H1 (cell line): ENCODE data around the gene FHIT. TPM values are rescaled to one million over a fixed set of nuclear protein-coding genes. Genes with fewer than 3 reads are reported as not detected.

ENCODE experiments used
- JUND ChIP-seq: IDR thresholded peaks from 2 replicates; pipeline ENCODE4 v1.6.1; 2011; ENCODE audit warnings: mild to moderate bottlenecking, improper control_type of control experiment, low read length
- MAFK ChIP-seq: IDR thresholded peaks from 2 replicates; pipeline ENCODE4 v1.6.1; 2012; ENCODE audit warnings: low read depth, mild to moderate bottlenecking, improper control_type of control experiment, low read length
- NRF1 ChIP-seq: IDR thresholded peaks from 2 replicates; pipeline ENCODE4 v1.6.1; 2011; ENCODE audit warnings: mild to moderate bottlenecking, low read depth, low read length, improper control_type of control experiment
- RFX5 ChIP-seq: IDR thresholded peaks from 2 replicates; pipeline ENCODE4 v1.6.1; 2011; ENCODE audit warnings: low read depth, low read length, improper control_type of control experiment, borderline replicate concordance
- RXRA ChIP-seq: IDR thresholded peaks from 2 replicates; pipeline ENCODE4 v1.6.1; 2011; ENCODE audit warnings: low read depth, mild to moderate bottlenecking, low read length, moderate library complexity; ENCODE audit not compliant: insufficient read depth
- SUZ12 ChIP-seq: fragments of 200-600 bp; sonication (generic); IDR thresholded peaks from 2 replicates; pipeline ENCODE4 v1.6.1; 2012; ENCODE audit warnings: mild to moderate bottlenecking, inconsistent platforms, low read length, moderate library complexity, mixed read lengths
- polyA plus RNA-seq, 7 experiments: library from polyadenylated mRNA; depleted of rRNA in 3 of 7; stranded (reverse) in 5 of 7; unstranded in 2 of 7; fragments of >200 nt in 5 of 7; fragments of 200-250 nt in 2 of 7; gene quantifications; 1 replicate in 5 of 7; 2 replicates in 1 of 7; 4 replicates in 1 of 7; pipeline versions ENCODE4 v1.2.1 to v1.2.3, GENCODE V29; 2011 to 2013; ENCODE audit warnings: missing spikeins in 2 of 7, mixed read lengths in 2 of 7
- total RNA-seq: library from RNA; stranded (reverse); fragmentation: NEBNext Ultra II Directional; extraction: Animal tissue kit (Norgen Biotek cat#: 25700); gene quantifications from 2 replicates; pipeline ENCODE4 v1.2.1, GENCODE V29; 2021
- TF ChIP-seq, protein P1 (sequence below): fragments of 300-600 bp; sonication (generic); IDR thresholded peaks from 2 replicates; pipeline ENCODE4 v1.7.1; 2012; ENCODE audit warnings: low read length, moderate library complexity, mild to moderate bottlenecking, inconsistent platforms; ENCODE audit not compliant: insufficient replicate concordance
- TF ChIP-seq, protein P2 (sequence below): IDR thresholded peaks from 2 replicates; pipeline ENCODE4 v1.6.1; 2011; ENCODE audit warnings: low read depth, mild to moderate bottlenecking, low read length; ENCODE audit not compliant: insufficient read depth

FHIT gene
- total and polyA plus RNA-seq, 2 of the 8 experiments (the other 6 are each of a cell fraction or from before 2014, with no cell fraction given) = 1.2 to 3.2 TPM

DNA sequence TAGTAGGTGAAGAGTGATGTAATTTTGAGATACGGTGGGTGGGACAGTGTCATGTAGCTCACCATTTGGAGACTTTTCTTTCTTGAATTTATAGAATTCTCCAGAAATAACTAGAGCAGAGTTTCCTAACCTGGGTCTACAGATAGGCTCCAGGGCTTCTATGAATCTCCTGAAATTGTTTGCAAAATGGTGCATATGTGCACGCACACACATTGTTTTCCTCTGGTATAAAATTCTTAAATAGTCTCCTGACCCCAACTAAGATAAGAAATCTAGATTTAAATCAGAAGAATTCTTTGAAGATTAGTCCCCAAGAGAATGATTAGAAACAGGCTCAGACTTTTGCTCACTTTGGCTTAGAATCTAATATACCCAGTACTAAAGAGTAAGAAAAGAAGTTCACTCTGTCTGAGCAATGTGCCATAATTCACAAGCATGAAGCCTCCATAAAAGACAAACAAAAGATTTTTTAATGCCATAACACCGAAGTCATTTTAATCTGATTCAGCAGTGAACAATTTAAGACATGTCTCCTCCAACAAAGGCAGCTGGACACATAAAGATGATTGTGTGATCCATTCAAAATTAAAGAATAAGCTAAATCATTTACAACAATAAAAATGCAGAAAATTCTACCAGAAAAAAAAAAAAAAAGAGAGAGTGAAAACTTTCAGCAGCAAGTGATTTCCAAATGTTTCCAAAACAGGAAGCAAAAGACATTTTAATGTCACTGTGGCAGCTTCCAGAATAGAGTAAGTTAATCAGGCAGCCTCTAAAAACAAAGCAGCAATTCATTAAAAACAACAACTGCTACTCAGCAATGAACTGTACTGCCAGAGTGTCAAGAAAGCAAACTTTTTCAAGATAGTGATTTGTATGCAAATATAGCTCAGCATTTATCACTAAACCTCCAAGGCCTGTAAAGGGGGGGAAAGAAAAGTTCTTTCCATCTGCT, 1225.9 kb downstream of the FHIT start (continued):
- TF ChIP-seq, protein P1, sequence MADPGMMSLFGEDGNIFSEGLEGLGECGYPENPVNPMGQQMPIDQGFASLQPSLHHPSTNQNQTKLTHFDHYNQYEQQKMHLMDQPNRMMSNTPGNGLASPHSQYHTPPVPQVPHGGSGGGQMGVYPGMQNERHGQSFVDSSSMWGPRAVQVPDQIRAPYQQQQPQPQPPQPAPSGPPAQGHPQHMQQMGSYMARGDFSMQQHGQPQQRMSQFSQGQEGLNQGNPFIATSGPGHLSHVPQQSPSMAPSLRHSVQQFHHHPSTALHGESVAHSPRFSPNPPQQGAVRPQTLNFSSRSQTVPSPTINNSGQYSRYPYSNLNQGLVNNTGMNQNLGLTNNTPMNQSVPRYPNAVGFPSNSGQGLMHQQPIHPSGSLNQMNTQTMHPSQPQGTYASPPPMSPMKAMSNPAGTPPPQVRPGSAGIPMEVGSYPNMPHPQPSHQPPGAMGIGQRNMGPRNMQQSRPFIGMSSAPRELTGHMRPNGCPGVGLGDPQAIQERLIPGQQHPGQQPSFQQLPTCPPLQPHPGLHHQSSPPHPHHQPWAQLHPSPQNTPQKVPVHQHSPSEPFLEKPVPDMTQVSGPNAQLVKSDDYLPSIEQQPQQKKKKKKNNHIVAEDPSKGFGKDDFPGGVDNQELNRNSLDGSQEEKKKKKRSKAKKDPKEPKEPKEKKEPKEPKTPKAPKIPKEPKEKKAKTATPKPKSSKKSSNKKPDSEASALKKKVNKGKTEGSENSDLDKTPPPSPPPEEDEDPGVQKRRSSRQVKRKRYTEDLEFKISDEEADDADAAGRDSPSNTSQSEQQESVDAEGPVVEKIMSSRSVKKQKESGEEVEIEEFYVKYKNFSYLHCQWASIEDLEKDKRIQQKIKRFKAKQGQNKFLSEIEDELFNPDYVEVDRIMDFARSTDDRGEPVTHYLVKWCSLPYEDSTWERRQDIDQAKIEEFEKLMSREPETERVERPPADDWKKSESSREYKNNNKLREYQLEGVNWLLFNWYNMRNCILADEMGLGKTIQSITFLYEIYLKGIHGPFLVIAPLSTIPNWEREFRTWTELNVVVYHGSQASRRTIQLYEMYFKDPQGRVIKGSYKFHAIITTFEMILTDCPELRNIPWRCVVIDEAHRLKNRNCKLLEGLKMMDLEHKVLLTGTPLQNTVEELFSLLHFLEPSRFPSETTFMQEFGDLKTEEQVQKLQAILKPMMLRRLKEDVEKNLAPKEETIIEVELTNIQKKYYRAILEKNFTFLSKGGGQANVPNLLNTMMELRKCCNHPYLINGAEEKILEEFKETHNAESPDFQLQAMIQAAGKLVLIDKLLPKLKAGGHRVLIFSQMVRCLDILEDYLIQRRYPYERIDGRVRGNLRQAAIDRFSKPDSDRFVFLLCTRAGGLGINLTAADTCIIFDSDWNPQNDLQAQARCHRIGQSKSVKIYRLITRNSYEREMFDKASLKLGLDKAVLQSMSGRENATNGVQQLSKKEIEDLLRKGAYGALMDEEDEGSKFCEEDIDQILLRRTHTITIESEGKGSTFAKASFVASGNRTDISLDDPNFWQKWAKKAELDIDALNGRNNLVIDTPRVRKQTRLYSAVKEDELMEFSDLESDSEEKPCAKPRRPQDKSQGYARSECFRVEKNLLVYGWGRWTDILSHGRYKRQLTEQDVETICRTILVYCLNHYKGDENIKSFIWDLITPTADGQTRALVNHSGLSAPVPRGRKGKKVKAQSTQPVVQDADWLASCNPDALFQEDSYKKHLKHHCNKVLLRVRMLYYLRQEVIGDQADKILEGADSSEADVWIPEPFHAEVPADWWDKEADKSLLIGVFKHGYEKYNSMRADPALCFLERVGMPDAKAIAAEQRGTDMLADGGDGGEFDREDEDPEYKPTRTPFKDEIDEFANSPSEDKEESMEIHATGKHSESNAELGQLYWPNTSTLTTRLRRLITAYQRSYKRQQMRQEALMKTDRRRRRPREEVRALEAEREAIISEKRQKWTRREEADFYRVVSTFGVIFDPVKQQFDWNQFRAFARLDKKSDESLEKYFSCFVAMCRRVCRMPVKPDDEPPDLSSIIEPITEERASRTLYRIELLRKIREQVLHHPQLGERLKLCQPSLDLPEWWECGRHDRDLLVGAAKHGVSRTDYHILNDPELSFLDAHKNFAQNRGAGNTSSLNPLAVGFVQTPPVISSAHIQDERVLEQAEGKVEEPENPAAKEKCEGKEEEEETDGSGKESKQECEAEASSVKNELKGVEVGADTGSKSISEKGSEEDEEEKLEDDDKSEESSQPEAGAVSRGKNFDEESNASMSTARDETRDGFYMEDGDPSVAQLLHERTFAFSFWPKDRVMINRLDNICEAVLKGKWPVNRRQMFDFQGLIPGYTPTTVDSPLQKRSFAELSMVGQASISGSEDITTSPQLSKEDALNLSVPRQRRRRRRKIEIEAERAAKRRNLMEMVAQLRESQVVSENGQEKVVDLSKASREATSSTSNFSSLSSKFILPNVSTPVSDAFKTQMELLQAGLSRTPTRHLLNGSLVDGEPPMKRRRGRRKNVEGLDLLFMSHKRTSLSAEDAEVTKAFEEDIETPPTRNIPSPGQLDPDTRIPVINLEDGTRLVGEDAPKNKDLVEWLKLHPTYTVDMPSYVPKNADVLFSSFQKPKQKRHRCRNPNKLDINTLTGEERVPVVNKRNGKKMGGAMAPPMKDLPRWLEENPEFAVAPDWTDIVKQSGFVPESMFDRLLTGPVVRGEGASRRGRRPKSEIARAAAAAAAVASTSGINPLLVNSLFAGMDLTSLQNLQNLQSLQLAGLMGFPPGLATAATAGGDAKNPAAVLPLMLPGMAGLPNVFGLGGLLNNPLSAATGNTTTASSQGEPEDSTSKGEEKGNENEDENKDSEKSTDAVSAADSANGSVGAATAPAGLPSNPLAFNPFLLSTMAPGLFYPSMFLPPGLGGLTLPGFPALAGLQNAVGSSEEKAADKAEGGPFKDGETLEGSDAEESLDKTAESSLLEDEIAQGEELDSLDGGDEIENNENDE = no peak
- TF ChIP-seq JUND (no peak), RFX5 (no peak), SUZ12 (no peak), RXRA (no peak), MAFK (no peak), NRF1 (no peak)
- TF ChIP-seq, protein P2, sequence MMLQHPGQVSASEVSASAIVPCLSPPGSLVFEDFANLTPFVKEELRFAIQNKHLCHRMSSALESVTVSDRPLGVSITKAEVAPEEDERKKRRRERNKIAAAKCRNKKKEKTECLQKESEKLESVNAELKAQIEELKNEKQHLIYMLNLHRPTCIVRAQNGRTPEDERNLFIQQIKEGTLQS = no peak
